CD4-positive, alpha-beta T cell treated with Interleukin-17A for 4 hours (primary cell): ENCODE measurements around the gene CSF1R.

ENCODE experiments used
- DNase-seq: peaks from one replicate; pipeline ENCODE4 v3.0.0-alpha.2; 2020; ENCODE audit warnings: mixed read lengths

Gene CSF1R

GRCh38 chr5:150120617-150121447, 34.5 kb upstream of the CSF1R start:
- no peak for DNase-seq

DNA sequence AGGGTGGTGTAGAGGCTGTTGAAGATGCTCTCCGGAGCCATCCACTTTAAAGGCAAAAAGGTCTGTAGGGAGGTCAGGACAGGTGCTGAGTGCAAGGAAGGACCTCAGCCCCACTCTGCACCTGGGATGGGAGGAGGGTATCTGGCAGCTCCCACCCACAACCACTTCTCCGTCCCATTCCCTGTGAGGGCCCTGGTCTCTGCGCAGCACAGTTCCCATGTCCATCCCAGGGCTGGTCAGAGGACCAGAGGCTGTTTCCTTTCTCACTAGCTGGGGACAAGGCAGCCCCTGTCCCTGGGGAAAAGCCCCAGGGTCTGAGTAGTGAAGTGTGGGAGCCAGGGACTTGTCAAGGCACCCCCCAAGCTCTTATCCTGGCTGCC, 33.7 kb upstream of the CSF1R start:
- DNase-seq: no peak

DNA sequence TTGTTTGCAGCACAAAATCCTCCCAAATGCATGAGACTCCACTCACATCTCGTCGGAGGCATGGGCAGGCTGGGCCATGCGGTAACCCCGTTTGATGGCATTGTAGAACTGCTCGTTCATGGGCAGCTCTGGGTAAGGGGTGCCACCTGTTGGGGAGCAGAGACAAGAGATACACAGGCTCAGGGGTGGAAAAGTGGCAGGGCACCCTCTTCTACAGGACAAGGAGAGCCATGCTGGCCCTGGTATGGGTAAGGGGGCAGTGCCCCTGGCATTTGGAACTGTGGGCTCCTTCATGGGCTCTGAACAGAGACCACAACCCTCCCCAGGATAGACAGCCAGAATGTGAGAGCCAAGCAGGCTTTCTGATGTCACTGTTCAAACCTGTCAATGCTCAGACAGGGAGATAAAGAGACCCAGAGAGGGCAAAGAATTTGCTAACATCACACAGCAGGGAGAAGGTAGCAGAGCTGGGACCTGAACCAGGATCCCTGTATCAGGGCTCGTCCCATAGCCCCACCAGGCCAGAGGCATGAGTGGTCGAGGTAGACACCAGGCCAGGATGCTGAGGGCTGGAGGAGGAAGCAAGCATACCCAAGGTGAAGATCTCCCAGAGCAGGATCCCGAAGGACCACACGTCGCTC, 33.2 kb upstream of the CSF1R start:
- DNase-seq: no peak

DNA sequence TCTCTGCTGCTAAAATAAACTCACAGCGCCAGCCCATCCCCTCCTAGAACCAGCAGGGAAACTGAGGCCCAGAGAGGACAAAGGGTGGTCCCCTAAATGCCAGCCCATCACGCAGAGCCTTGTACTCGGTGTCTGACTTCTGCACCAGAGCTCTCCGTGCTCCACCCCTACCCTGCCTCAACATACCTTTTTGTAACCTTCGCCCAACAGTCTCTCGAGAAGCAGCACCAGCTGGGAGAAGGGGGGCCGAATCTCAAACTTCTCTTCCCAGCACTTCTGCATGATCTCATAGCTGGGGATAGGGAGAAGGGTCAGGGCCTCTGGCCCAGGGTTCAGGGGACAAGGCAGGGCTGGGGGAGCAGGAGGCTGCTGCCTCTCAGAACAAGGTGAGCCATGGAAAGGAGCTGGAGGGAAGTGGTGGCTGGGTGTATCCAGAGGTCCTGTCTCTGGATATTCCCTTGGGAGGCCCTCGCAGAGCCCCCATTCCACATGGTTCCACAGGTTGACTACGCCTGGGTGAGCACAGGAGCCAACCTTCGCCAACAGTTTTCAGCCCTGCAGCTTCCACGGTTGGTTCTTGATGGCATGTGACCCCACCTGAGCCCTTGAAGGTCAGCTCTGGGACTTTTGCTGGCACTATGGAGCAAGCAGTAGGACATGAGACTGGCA, 32.3 kb upstream of the CSF1R start:
- no peak for DNase-seq

DNA sequence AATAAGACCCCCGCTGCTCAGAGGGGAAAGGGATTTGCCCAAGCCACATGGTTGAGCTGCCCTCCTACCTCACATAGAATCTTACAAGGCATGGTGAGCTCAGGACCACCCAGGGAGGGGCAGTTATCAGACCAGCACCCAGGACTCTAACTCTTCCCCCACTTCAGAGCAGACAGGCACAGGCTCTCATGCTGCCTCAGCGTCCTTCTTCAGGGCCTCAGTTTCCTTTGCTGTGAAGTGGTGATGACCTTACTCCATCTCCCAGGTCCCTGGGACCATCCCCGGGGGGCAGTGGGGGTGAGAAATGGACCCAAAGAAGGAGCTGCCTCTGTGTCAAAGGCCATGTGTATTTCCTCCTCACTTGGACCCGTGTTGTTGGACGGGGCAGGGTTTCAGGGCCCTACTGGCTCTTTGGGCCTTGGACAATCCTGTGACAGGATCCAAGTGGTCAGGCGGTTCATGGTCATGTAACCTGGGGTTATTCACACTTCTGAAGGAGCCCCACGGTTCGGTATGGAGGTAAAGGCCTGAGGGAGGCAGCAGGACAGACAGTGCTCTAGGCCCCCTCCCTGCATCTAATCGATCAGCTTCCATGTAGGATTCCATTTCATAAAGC, 31.7 kb upstream of the CSF1R start:
- no peak for DNase-seq

- no peak for DNase-seq
Measured at GRCh38 chr5:150116667-150117400, 30.5 kb upstream of the CSF1R start.

DNA sequence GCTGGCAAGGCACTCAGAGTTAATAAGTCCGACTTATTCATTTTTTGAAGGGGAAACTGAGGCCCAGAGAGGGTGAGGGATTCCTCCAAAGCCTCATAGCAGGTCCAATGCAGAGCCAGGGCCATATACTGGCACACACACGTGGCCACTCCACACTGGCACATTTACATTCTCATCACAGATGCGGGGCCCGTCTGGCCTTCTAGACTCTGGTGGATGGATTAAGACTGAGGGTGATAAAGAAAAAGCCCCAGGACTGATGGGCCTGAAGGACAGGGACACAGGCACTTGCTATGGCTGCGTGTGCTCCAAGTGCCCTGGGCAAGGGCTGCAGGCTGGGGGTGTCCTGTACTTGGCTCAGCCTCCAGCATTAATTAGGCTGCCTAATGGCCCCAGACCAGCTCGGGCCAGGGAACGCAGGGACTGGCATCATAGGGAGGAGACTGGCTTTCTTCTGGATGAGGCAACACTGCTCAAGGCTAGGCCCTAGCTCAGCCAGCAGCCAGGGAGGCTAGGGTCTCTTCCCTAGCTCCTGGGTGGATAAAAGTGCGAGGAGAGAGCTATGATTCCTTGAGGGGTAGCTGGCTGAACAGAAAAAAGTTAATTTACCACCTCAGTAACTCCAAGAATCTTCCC, 28.5 kb upstream of the CSF1R start:
- DNase-seq: no peak

GRCh38 chr5:150114102-150114641, 27.8 kb upstream of the CSF1R start:
- no peak for DNase-seq

- no peak for DNase-seq
Measured at GRCh38 chr5:150113047-150113744, 26.8 kb upstream of the CSF1R start.

- DNase-seq: no peak
Measured at GRCh38 chr5:150112201-150113046, 26.1 kb upstream of the CSF1R start.

GRCh38 chr5:150111122-150111521, 24.8 kb upstream of the CSF1R start:
- no peak for DNase-seq

GRCh38 chr5:150109921-150110320, 23.6 kb upstream of the CSF1R start:
- DNase-seq: no peak

GRCh38 chr5:150108711-150109514, 22.6 kb upstream of the CSF1R start:
- no peak for DNase-seq

DNA sequence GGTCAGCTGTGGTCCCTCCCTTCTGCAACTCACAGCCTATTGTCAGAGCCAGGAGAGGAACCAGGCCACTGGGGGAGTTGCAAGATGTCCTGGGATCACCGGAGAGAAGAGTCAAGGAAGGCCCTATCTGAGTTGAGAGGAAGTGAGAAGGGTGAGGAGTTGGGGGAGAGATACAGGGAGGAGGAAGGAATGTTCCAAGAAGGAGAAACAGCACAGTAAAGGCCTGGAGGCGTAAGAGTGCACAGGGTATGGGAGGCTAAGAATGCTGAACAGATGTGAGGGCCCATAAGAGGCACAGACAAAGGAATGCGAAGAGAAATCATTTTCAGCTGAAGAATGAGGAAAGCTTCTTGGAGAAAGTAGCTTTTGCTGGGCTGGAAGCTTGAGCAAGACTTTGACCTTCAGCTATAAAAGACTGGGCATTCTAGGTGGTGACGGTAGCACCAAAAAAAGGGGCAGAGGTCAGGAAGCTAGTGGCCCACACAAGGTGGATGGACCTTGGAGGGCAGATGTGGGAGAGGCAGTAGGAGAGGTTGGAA, 21.6 kb upstream of the CSF1R start:
- DNase-seq: no peak

DNA sequence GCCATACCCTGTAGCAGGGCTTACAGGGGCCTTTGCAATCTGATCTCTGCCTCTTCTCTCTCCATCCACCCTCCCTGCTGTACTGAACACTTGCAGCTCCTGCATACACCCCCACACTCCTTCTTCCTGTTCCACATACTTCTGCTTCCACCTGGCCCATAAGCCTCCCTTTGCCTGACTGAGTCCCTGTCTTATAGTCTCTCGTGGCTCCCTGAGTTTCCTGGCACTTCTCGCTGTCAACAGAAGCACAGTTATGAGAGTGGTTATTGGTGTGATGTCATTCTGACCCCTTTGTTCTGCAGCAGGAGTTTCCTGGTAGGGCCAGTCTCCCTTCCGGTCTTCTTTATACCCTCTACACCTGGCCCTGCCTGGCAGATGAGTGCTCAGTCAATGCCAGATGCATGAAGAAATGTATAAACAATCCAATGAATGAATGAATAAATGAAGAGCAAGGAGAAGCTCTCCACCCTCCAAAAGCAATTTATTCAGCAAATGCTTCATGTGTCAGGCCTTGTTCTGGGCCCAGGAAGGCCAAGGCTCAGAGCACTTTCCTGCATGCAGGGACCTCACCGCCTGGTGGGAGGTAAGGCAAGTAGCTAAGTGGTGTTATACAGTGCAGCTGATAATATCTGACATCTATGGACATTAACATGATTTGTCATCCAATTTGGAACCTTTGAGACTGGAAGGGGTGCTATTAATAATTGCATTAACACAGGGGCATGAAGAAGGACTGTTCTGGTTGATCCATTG, 20.5 kb upstream of the CSF1R start:
- no peak for DNase-seq

DNA sequence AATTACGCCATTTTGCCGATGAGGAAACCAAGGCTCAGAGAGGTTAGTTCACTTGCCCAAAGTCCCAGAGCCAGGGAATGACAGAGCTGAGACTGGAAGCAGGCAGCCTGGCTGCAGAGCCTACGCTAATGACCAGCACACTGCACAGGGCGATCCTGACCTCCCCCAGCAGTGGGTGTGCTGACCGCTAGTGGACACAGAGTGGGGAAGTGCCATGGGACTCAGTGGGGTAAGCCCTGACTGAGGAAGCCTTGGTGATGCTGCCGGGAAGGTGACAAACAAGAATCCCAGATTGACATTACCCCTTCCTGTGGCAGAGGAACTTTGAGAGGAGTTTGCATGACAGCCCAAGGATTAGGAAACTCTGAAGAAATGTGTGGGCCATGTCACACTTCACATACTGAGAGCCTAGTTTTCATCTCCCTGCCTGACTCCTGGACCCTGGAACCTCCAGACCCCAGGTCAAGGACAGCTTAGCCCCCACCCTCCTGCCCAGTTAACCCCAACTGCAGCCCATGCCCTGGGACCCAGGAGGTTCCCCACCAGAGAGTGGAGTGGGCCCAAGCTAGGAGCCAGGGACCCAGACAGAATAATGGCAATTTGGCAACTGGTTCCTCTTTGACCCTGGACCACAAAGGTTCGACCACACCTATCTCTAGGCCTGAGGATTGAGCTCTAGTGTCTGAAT, 19.7 kb upstream of the CSF1R start:
- DNase-seq: no peak

DNA sequence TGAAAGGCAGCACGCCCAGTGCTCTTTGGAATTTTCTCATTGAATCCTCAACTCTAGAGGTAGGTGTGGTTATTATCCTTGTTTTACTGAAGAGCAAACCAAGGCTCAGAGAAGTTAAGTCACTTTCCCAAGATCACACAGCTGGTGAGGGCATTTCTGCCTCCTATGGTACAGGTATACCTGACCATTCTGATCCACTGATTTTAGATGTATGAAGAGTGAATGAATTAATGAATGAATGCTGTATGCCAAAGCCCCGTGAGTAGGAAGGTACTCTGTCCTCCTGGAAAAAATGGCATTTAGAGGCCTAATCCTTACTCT, 18.2 kb upstream of the CSF1R start:
- no peak for DNase-seq
